Muscle of leg (tissue), 11 donors: ENCODE data around the gene ZBTB40. TPM values are rescaled to one million over a fixed set of nuclear protein-coding genes. Genes with fewer than 3 reads are reported as not detected.
A peak's percentile ranks its signal among the peaks of the same experiment; 100 is the strongest.

ENCODE experiments used
- DNase-seq: peaks from one replicate; pipeline ENCODE4 v3.0.0; 2013
- H3K27ac ChIP-seq: one replicate; pipeline ENCODE4 v1.5.1; 2013; ENCODE audit warnings: mild to moderate bottlenecking, low read length, control low read depth
- H3K27me3 ChIP-seq: one replicate; pipeline ENCODE4 v1.6.1; 2013; ENCODE audit warnings: low read length; ENCODE audit not compliant: control insufficient read depth, insufficient read depth
- H3K36me3 ChIP-seq: one replicate; pipeline ENCODE4 v1.6.1; 2013; ENCODE audit warnings: low read length; ENCODE audit not compliant: control insufficient read depth, insufficient read depth
- H3K4me1 ChIP-seq: one replicate; pipeline ENCODE4 v1.6.1; 2013; ENCODE audit warnings: low read length; ENCODE audit not compliant: control insufficient read depth, insufficient read depth
- H3K4me3 ChIP-seq: one replicate; pipeline ENCODE4 v1.5.1; 2013; ENCODE audit warnings: low read length, control low read depth
- H3K9me3 ChIP-seq: replicated peaks from 2 replicates; pipeline ENCODE4 v1.6.1; 2013; ENCODE audit warnings: low read depth, low read length; ENCODE audit not compliant: control insufficient read depth
- WGBS: methylation state at CpG from one replicate; pipeline ENCODE4 v1.1.5; 2013; ENCODE audit warnings: missing lambda C conversion rate; ENCODE audit not compliant: insufficient coverage; 5-methylcytosine and 5-hydroxymethylcytosine counted together
- polyA plus RNA-seq, 8 donors: library from polyadenylated mRNA; unstranded; fragments of 120-200 nt; gene quantifications; one replicate each; pipeline versions ENCODE4 v1.2.1 to v1.2.3, GENCODE V29; 2013; ENCODE audit warnings: inconsistent platforms in 1 of 8, low replicate concordance in 1 of 8; ENCODE audit not compliant: insufficient read length in 8 of 8, insufficient read depth in 1 of 8
- total RNA-seq: library from RNA; stranded (reverse); fragments of 120-200 nt; gene quantifications from one replicate; pipeline ENCODE4 v1.2.4, GENCODE V29; 2013

Gene ZBTB40
- total and polyA plus RNA-seq, 9 donors: 10.3 to 15.2 (median 11.6) TPM

- H3K4me1 ChIP-seq: peaks cover 3% of the 10 kb centered on the region
- 2% methylated on average over 56 of the region's 57 CpGs for WGBS
- peaks cover 89% of the 10 kb centered on the region for H3K27me3 ChIP-seq
- no peaks in the 10 kb centered on the region for H3K36me3 ChIP-seq
- no peak overlapping the region for H3K4me3 ChIP-seq
- H3K9me3 ChIP-seq: no peaks in the 10 kb centered on the region
- DNase-seq: no peak
- H3K27ac ChIP-seq: no peak overlapping the region
Measured at GRCh38 chr1:22563671-22564602, 112.3 kb downstream of the ZBTB40 start.

- DNase-seq: no peak
- H3K4me3 ChIP-seq: no peak overlapping the region
- WGBS: 54% methylated on average over 10 of the region's 14 CpGs
- no peaks in the 10 kb centered on the region for H3K36me3 ChIP-seq
- peaks cover 3% of the 10 kb centered on the region for H3K4me1 ChIP-seq
- no peaks in the 10 kb centered on the region for H3K9me3 ChIP-seq
- H3K27ac ChIP-seq: no peak overlapping the region
- H3K27me3 ChIP-seq: peaks cover 69% of the 10 kb centered on the region
Measured at GRCh38 chr1:22566161-22566560, 114.5 kb downstream of the ZBTB40 start.

- no peak for DNase-seq
- Histone ChIP-seq H3K27ac (no peak overlapping the region), H3K9me3 (no peaks in the 10 kb centered on the region), H3K27me3 (peaks cover 59% of the 10 kb centered on the region), H3K4me3 (no peak overlapping the region), H3K36me3 (no peaks in the 10 kb centered on the region), H3K4me1 (peaks cover 6% of the 10 kb centered on the region)
- WGBS: 30% methylated on average over 2 of the region's 14 CpGs
Measured at GRCh38 chr1:22567197-22567596, 115.5 kb downstream of the ZBTB40 start.

DNA sequence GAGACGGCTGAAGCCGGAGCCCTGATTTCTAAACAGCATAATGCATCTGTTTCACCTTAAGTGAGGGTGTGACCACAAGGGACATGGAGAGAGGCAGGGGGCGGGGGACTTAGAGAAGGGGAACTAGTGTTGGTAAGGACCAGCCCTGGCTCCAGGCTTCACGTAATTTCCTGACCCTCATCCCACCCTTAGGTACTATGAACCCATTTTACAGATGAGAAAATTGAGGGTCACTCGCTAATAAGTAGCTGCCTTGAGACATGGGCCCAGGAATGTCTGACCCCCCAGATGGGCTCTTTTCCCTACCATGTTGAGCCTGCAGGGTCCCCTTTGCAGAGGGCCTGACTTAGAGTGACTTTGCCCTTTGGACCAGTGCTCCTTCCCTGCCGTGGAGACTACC lies 116.3 kb downstream of the ZBTB40 start:
- WGBS: 90% methylated on average over 2 of the region's 6 CpGs
- no peak overlapping the region for H3K4me3 ChIP-seq
- H3K27ac ChIP-seq: no peak overlapping the region
- no peak for DNase-seq
- H3K9me3 ChIP-seq: no peaks in the 10 kb centered on the region
- peaks cover 52% of the 10 kb centered on the region for H3K27me3 ChIP-seq
- no peaks in the 10 kb centered on the region for H3K36me3 ChIP-seq
- peaks cover 9% of the 10 kb centered on the region for H3K4me1 ChIP-seq

GRCh38 chr1:22569269-22569668 lies 117.6 kb downstream of the ZBTB40 start:
- H3K9me3 ChIP-seq: no peaks in the 10 kb centered on the region
- no peak for DNase-seq
- peaks cover 15% of the 10 kb centered on the region for H3K4me1 ChIP-seq
- no peak overlapping the region for H3K4me3 ChIP-seq
- H3K27me3 ChIP-seq: peaks cover 47% of the 10 kb centered on the region
- no peaks in the 10 kb centered on the region for H3K36me3 ChIP-seq
- no peak overlapping the region for H3K27ac ChIP-seq
- 92% methylated on average over 7 of the region's 7 CpGs for WGBS

DNA sequence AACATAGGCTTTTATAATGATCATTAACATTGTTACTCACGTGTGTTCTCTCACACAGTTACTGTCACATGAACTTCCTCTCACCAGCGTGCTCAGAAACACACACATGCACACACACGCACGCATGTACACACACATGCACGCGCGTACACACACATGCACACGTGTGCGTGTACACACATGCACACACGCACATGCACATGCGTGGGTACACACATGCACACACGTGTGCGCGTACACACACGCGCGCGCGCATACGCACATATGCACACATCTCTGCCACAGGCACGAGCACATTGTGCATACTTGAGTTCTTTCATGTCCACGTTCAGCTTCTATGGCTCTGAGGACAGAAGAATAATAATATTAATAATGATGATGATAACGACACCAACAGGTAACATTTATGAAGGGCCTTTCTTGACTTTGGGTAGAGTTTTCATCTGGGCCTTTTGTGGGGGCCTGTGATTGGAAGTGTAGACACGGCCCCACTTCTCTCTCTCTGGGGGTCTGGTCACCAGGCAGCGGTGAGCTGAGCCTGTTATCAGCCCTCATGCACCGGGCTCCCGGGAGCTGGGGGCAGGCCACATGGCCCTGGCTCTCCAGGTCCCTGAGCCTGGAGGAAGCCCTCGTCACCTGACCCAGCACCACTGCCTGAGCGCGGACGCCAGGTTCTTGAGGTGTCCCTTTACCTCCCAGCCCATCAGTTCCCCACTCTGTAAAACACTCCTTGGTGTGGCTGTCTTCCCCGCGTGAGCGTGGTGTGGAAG lies 118.7 kb downstream of the ZBTB40 start:
- no peak overlapping the region for H3K4me3 ChIP-seq
- H3K27me3 ChIP-seq: peaks cover 37% of the 10 kb centered on the region
- no peaks in the 10 kb centered on the region for H3K36me3 ChIP-seq
- no peak for DNase-seq
- H3K27ac ChIP-seq: no peak overlapping the region
- no peaks in the 10 kb centered on the region for H3K9me3 ChIP-seq
- WGBS: 94% methylated on average over 23 of the region's 34 CpGs
- peaks cover 15% of the 10 kb centered on the region for H3K4me1 ChIP-seq

DNA sequence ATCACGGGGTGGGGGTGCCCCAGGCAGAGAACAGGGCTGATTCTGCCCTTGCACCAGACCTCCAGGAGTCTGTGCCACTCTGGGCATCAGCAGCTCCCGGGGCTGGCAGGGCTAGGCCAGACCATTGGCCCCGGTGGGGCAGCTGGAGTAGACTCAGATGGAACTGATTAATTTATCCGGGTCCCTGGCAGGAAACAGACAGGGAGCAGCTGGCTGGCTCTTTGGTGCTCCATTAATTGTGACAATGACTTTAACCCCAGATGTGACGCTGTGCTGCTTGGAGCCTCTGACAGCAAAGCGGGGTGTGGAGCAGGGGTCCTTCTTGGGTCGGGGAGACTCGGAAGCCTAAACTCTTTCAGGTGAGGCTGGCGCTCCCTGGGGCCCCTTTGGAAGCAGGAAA lies 121.2 kb downstream of the ZBTB40 start:
- Histone ChIP-seq H3K27ac (no peak overlapping the region), H3K27me3 (peaks cover 14% of the 10 kb centered on the region), H3K4me3 (no peak overlapping the region), H3K9me3 (no peaks in the 10 kb centered on the region), H3K4me1 (peaks cover 15% of the 10 kb centered on the region), H3K36me3 (no peaks in the 10 kb centered on the region)
- DNase-seq: peak; percentile 74
- WGBS: 19% methylated on average over 9 of the region's 9 CpGs

GRCh38 chr1:22573237-22573636 lies 121.6 kb downstream of the ZBTB40 start:
- DNase-seq: peak; percentile 41
- no peaks in the 10 kb centered on the region for H3K9me3 ChIP-seq
- WGBS: 33% methylated on average over 5 of the region's 7 CpGs

GRCh38 chr1:22575532-22576149 lies 124.0 kb downstream of the ZBTB40 start:
- 23% methylated on average over 5 of the region's 8 CpGs for WGBS
- Histone ChIP-seq H3K27ac (no peak overlapping the region), H3K9me3 (no peaks in the 10 kb centered on the region), H3K36me3 (no peaks in the 10 kb centered on the region), H3K4me3 (no peak overlapping the region), H3K4me1 (peaks cover 19% of the 10 kb centered on the region), H3K27me3 (peaks cover 7% of the 10 kb centered on the region)
- DNase-seq: peak; percentile 27

More at GRCh38 chr1:22573237-22573636, 121.6 kb downstream of the ZBTB40 start:
- no peak overlapping the region for H3K4me3 ChIP-seq
- peaks cover 10% of the 10 kb centered on the region for H3K27me3 ChIP-seq
- H3K27ac ChIP-seq: no peak overlapping the region
- H3K4me1 ChIP-seq: peaks cover 15% of the 10 kb centered on the region
- no peaks in the 10 kb centered on the region for H3K36me3 ChIP-seq

DNA sequence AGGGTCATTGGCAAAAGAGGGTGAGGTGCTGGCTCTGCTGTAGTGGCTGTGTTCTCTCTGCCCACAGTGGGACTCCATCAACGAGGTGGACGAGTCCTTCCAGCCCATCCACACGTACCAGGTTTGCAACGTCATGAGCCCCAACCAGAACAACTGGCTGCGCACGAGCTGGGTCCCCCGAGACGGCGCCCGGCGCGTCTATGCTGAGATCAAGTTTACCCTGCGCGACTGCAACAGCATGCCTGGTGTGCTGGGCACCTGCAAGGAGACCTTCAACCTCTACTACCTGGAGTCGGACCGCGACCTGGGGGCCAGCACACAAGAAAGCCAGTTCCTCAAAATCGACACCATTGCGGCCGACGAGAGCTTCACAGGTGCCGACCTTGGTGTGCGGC lies 124.5 kb downstream of the ZBTB40 start:
- H3K27ac ChIP-seq: no peak overlapping the region
- peaks cover 19% of the 10 kb centered on the region for H3K4me1 ChIP-seq
- peaks cover 7% of the 10 kb centered on the region for H3K27me3 ChIP-seq
- no peaks in the 10 kb centered on the region for H3K9me3 ChIP-seq
- no peak for DNase-seq
- no peak overlapping the region for H3K4me3 ChIP-seq
- 86% methylated on average over 23 of the region's 23 CpGs for WGBS
- H3K36me3 ChIP-seq: no peaks in the 10 kb centered on the region
